ENCODE results near the gene CRNKL1. TPM values are rescaled to one million over a fixed set of nuclear protein-coding genes. Genes with fewer than 3 reads are reported as not detected.
A peak's percentile ranks its signal among the peaks of the same experiment; 100 is the strongest.

The CRNKL1 gene
- 16.9 TPM for polyA plus RNA-seq (2013, experiment 1 of 2)
- polyA plus RNA-seq (2013, experiment 2 of 2) = 16.6 TPM

GRCh38 chr20:20052074-20052970 is at the start of gene CRNKL1, which contains the start of gene CFAP61:
TSS of gene CRNKL1 (minus strand) at chr20:20052466. CDS start at chr20:20052342, 124 bp downstream.
TSS of gene CFAP61 (plus strand) at chr20:20052532. CDS start at chr20:20056654, 4,122 bp downstream.
- no peaks in the 10 kb centered on the region for H3K27me3 ChIP-seq (ENCODE audit: control insufficient read depth in 3 of 3, insufficient read depth in 3 of 3, low read depth in 1 of 3, low read length in 3 of 3)
- H3K4me3 ChIP-seq (ENCODE audit: low read length in 2 of 2) = peak within 1 kb of the TSS; percentile 79 to 96
- H3K9ac ChIP-seq (ENCODE audit: low read depth, low read length, poor library complexity) = peak within 1 kb of the TSS; percentile 96
- H4K8ac ChIP-seq (ENCODE audit: low read depth, low read length) = no peak within 1 kb of the TSS
- H3K14ac ChIP-seq (ENCODE audit: low read length) = no peak within 1 kb of the TSS
- peaks cover 11 to 35% of the 10 kb centered on the region in 2 donors for H3K36me3 ChIP-seq (replicated peaks in 1 of 2; ENCODE audit: control insufficient read depth in 2 of 2, insufficient read depth in 2 of 2, low read length in 2 of 2)
- peak within 1 kb of the TSS; percentile 60 for H2AK5ac ChIP-seq (ENCODE audit: low read depth, low read length)
- peaks cover 2 to 4% of the 10 kb centered on the region in 2 donors for H3K4me1 ChIP-seq (ENCODE audit: control insufficient read depth in 2 of 2, insufficient read depth in 1 of 2, low read depth in 1 of 2, low read length in 2 of 2)
- H3K9me3 ChIP-seq (replicated peaks in 1 of 2; ENCODE audit: control insufficient read depth in 2 of 2, insufficient read depth in 1 of 2, low read depth in 1 of 2, low read length in 2 of 2) = no peaks in the 10 kb centered on the region
- H2BK15ac ChIP-seq (ENCODE audit: low read length) = no peak within 1 kb of the TSS
- H2BK120ac ChIP-seq (ENCODE audit: low read depth, low read length) = no peak within 1 kb of the TSS
- H3K23ac ChIP-seq (ENCODE audit: low read depth, low read length, poor library complexity) = peak within 1 kb of the TSS; percentile 96
- WGBS, 2 donors (ENCODE audit: extremely low coverage in 2 of 2, insufficient read length in 2 of 2, insufficient replicate concordance in 1 of 2) = no CpG with 5 or more reads among the region's 67 CpGs
- no peak within 1 kb of the TSS for H2BK5ac ChIP-seq (ENCODE audit: low read length)
- peaks cover 4% of the 10 kb centered on the region for H3K79me1 ChIP-seq (ENCODE audit: low read depth, low read length)
- H3K27ac ChIP-seq (replicated peaks; ENCODE audit: low read length) = peak within 1 kb of the TSS; percentile 78
- no peak within 1 kb of the TSS for H3K4ac ChIP-seq (ENCODE audit: low read length)
- DNase-seq (ENCODE audit: low spot score) = peak; percentile 96
- H2AFZ ChIP-seq (ENCODE audit: low read length) = peak within 1 kb of the TSS; percentile 98
- H4K91ac ChIP-seq (ENCODE audit: low read depth, low read length, poor library complexity) = no peak within 1 kb of the TSS
- peak within 1 kb of the TSS; percentile 89 for H2BK12ac ChIP-seq (ENCODE audit: low read length)
- H3K18ac ChIP-seq (ENCODE audit: low read length) = peak within 1 kb of the TSS; percentile 88
- peak within 1 kb of the TSS; percentile 56 for H3K4me2 ChIP-seq (ENCODE audit: insufficient read depth, low read length, poor library complexity, severe bottlenecking)

- Histone ChIP-seq H2BK120ac (ENCODE audit: low read depth, low read length) (no peak overlapping the region), H3K14ac (ENCODE audit: low read length) (no peak overlapping the region), H4K91ac (ENCODE audit: low read depth, low read length, poor library complexity) (no peak overlapping the region), H3K4me3 (ENCODE audit: low read length in 2 of 2) (no peak overlapping the region), H3K27ac (replicated peaks; ENCODE audit: low read length) (no peak overlapping the region), H3K9ac (ENCODE audit: low read depth, low read length, poor library complexity) (no peak overlapping the region), H2AFZ (ENCODE audit: low read length) (no peak overlapping the region), H3K79me1 (ENCODE audit: low read depth, low read length) (no peaks in the 10 kb centered on the region), H3K4me1 (ENCODE audit: control insufficient read depth in 2 of 2, insufficient read depth in 1 of 2, low read depth in 1 of 2, low read length in 2 of 2) (no peaks in the 10 kb centered on the region), H3K9me3 (replicated peaks in 1 of 2; ENCODE audit: control insufficient read depth in 2 of 2, insufficient read depth in 1 of 2, low read depth in 1 of 2, low read length in 2 of 2) (no peaks in the 10 kb centered on the region), H3K4ac (ENCODE audit: low read length) (no peak overlapping the region), H2BK5ac (ENCODE audit: low read length) (no peak overlapping the region), H3K4me2 (ENCODE audit: insufficient read depth, low read length, poor library complexity, severe bottlenecking) (no peak overlapping the region), H2BK15ac (ENCODE audit: low read length) (no peak overlapping the region), H3K18ac (ENCODE audit: low read length) (no peak overlapping the region), H2BK12ac (ENCODE audit: low read length) (no peak overlapping the region), H2AK5ac (ENCODE audit: low read depth, low read length) (no peak overlapping the region), H4K8ac (ENCODE audit: low read depth, low read length) (no peak overlapping the region), H3K23ac (ENCODE audit: low read depth, low read length, poor library complexity) (no peak overlapping the region), H3K36me3 (replicated peaks in 1 of 2; ENCODE audit: control insufficient read depth in 2 of 2, insufficient read depth in 2 of 2, low read length in 2 of 2) (no peaks in the 10 kb centered on the region), H3K27me3 (ENCODE audit: control insufficient read depth in 3 of 3, insufficient read depth in 3 of 3, low read depth in 1 of 3, low read length in 3 of 3) (no peaks in the 10 kb centered on the region)
- no peak for DNase-seq (ENCODE audit: low spot score)
These were observed 48.6 kb upstream of the CRNKL1 start for GRCh38 chr20:20100881-20101280.

- no peak overlapping the region for H2AK5ac ChIP-seq (ENCODE audit: low read depth, low read length)
- H2AFZ ChIP-seq (ENCODE audit: low read length) = no peak overlapping the region
- no peak overlapping the region for H2BK15ac ChIP-seq (ENCODE audit: low read length)
- H3K27me3 ChIP-seq (ENCODE audit: control insufficient read depth in 3 of 3, insufficient read depth in 3 of 3, low read depth in 1 of 3, low read length in 3 of 3) = peaks cover 0 to 4% (median 0%) of the 10 kb centered on the region in 3 experiments
- no peak overlapping the region for H3K14ac ChIP-seq (ENCODE audit: low read length)
- H3K4me2 ChIP-seq (ENCODE audit: insufficient read depth, low read length, poor library complexity, severe bottlenecking) = no peak overlapping the region
- no peak for DNase-seq (ENCODE audit: low spot score)
- H2BK12ac ChIP-seq (ENCODE audit: low read length) = no peak overlapping the region
- no peaks in the 10 kb centered on the region for H3K79me1 ChIP-seq (ENCODE audit: low read depth, low read length)
- H3K36me3 ChIP-seq (replicated peaks in 1 of 2; ENCODE audit: control insufficient read depth in 2 of 2, insufficient read depth in 2 of 2, low read length in 2 of 2) = no peaks in the 10 kb centered on the region
- no peak overlapping the region for H2BK5ac ChIP-seq (ENCODE audit: low read length)
- no peak overlapping the region for H3K4ac ChIP-seq (ENCODE audit: low read length)
- no peak overlapping the region for H3K27ac ChIP-seq (replicated peaks; ENCODE audit: low read length)
- H4K91ac ChIP-seq (ENCODE audit: low read depth, low read length, poor library complexity) = no peak overlapping the region
- no peaks in the 10 kb centered on the region for H3K9me3 ChIP-seq (replicated peaks in 1 of 2; ENCODE audit: control insufficient read depth in 2 of 2, insufficient read depth in 1 of 2, low read depth in 1 of 2, low read length in 2 of 2)
- no peak overlapping the region for H4K8ac ChIP-seq (ENCODE audit: low read depth, low read length)
- no peak overlapping the region for H3K9ac ChIP-seq (ENCODE audit: low read depth, low read length, poor library complexity)
- H3K4me1 ChIP-seq (ENCODE audit: control insufficient read depth in 2 of 2, insufficient read depth in 1 of 2, low read depth in 1 of 2, low read length in 2 of 2) = no peaks in the 10 kb centered on the region
- no peak overlapping the region for H3K23ac ChIP-seq (ENCODE audit: low read depth, low read length, poor library complexity)
- H2BK120ac ChIP-seq (ENCODE audit: low read depth, low read length) = no peak overlapping the region
- no peak overlapping the region for H3K4me3 ChIP-seq (ENCODE audit: low read length in 2 of 2)
- H3K18ac ChIP-seq (ENCODE audit: low read length) = no peak overlapping the region
- WGBS, 2 donors (ENCODE audit: extremely low coverage in 2 of 2, insufficient read length in 2 of 2, insufficient replicate concordance in 1 of 2) = no CpG with 5 or more reads among the region's 11 CpGs
These were observed 44.2 kb upstream of the CRNKL1 start for GRCh38 chr20:20096421-20096820.

- Histone ChIP-seq H3K36me3 (replicated peaks in 1 of 2; ENCODE audit: control insufficient read depth in 2 of 2, insufficient read depth in 2 of 2, low read length in 2 of 2) (no peaks in the 10 kb centered on the region), H3K79me1 (ENCODE audit: low read depth, low read length) (no peaks in the 10 kb centered on the region), H3K4me2 (ENCODE audit: insufficient read depth, low read length, poor library complexity, severe bottlenecking) (no peak overlapping the region), H2BK120ac (ENCODE audit: low read depth, low read length) (no peak overlapping the region), H3K4me3 (ENCODE audit: low read length in 2 of 2) (no peak overlapping the region), H2BK15ac (ENCODE audit: low read length) (no peak overlapping the region), H3K4ac (ENCODE audit: low read length) (no peak overlapping the region), H3K9me3 (replicated peaks in 1 of 2; ENCODE audit: control insufficient read depth in 2 of 2, insufficient read depth in 1 of 2, low read depth in 1 of 2, low read length in 2 of 2) (no peaks in the 10 kb centered on the region), H2BK5ac (ENCODE audit: low read length) (no peak overlapping the region), H4K8ac (ENCODE audit: low read depth, low read length) (no peak overlapping the region), H3K14ac (ENCODE audit: low read length) (no peak overlapping the region), H3K27me3 (ENCODE audit: control insufficient read depth in 3 of 3, insufficient read depth in 3 of 3, low read depth in 1 of 3, low read length in 3 of 3) (peaks cover 0 to 4% (median 0%) of the 10 kb centered on the region in 3 experiments), H3K18ac (ENCODE audit: low read length) (peak overlapping the region; percentile 17), H2BK12ac (ENCODE audit: low read length) (no peak overlapping the region), H3K4me1 (ENCODE audit: control insufficient read depth in 2 of 2, insufficient read depth in 1 of 2, low read depth in 1 of 2, low read length in 2 of 2) (no peaks in the 10 kb centered on the region), H3K9ac (ENCODE audit: low read depth, low read length, poor library complexity) (no peak overlapping the region), H3K27ac (replicated peaks; ENCODE audit: low read length) (no peak overlapping the region), H2AK5ac (ENCODE audit: low read depth, low read length) (no peak overlapping the region), H4K91ac (ENCODE audit: low read depth, low read length, poor library complexity) (no peak overlapping the region), H2AFZ (ENCODE audit: low read length) (no peak overlapping the region), H3K23ac (ENCODE audit: low read depth, low read length, poor library complexity) (no peak overlapping the region)
- no peak for DNase-seq (ENCODE audit: low spot score)
- no CpG with 5 or more reads among the region's 10 CpGs for WGBS, 2 donors (ENCODE audit: extremely low coverage in 2 of 2, insufficient read length in 2 of 2, insufficient replicate concordance in 1 of 2)
These were observed 43.0 kb upstream of the CRNKL1 start for GRCh38 chr20:20095114-20095872.

All from neuronal stem cell (in vitro differentiated cells).